Measurements from ENCODE around the gene EMILIN2. TPM values are rescaled to one million over a fixed set of nuclear protein-coding genes. Genes with fewer than 3 reads are reported as not detected.

Gene EMILIN2
- total and polyA plus RNA-seq, 2 experiments from 2014 or later = 10.6 to 16.8 TPM

DNA sequence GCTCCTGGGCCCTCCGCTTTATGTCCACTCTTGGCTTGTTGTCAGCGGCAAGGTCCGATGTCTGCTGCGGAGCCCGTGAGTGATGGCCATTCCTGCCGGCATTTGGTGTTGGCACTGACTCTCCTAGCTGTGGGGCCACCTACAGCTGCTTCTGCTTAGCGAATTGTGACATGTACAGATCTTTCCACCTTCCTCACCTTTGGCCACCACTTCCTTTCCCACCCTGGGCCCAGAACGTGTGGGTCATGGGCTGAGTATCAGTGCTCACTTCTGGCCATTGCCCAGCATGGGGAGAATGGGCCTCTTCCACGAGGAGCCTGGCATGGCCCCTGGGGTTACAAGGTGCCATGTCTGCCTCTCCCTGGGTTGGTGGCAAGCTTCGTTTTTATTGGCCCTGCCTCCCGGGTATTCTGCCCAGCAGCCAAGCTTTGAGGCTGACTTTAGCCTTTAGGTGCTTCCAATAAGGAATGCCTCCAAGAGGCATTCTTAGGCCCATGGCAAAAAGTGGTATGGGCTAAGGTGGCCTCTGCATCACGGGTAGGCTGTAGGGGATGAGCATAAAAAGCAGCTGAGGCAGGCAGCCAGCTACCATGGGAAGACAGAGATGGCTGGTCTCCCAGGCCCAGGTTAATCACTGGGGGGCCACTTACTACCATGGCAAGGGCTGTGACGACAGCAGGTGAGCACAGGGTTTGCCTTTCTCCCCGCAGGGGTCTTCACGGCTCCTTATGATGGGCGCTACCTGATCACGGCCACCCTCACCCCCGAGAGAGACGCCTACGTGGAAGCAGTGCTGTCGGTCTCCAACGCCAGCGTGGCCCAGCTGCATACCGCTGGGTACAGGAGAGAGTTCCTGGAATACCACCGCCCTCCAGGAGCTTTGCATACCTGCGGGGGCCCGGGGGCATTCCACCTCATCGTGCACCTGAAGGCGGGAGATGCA lies 65.8 kb downstream of the EMILIN2 start:
- 97% methylated on average over 27 of the region's 29 CpGs for WGBS (ENCODE audit: low lambda C conversion rate, missing lambda C conversion rate)
- Histone ChIP-seq H2AFZ (no peak overlapping the region), H3K4me2 (no peak overlapping the region), H3K79me2 (no peaks in the 10 kb centered on the region), H3K27ac (no peak overlapping the region), H4K20me1 (ENCODE audit: insufficient read depth, poor library complexity, severe bottlenecking) (peaks cover 3% of the 10 kb centered on the region), H3K27me3 (no peaks in the 10 kb centered on the region), H3K4me3 (no peak overlapping the region), H3K9me2 (replicated peaks; ENCODE audit: insufficient read depth) (no peaks in the 10 kb centered on the region), H3K9me3 (ENCODE audit: low read depth) (no peaks in the 10 kb centered on the region), H3K36me3 (replicated peaks; ENCODE audit: insufficient read depth, low read depth) (no peaks in the 10 kb centered on the region), H3K4me1 (ENCODE audit: insufficient read depth) (peaks cover 6% of the 10 kb centered on the region)
- TF ChIP-seq EZH2 (IDR thresholded peaks at IDR 0.05; ENCODE audit: borderline replicate concordance) (no peak), EZH2phosphoT487 (IDR thresholded peaks at IDR 0.05; ENCODE audit: low read depth, severe bottlenecking, unreplicated experiment) (no peak), CTCF (IDR thresholded peaks at IDR 0.05; ENCODE audit: poor library complexity) (no peak)
- DNase-seq (ENCODE audit: low spot score) = no peak

GRCh38 chr18:2913398-2914005 lies 66.7 kb downstream of the EMILIN2 start:
- WGBS (ENCODE audit: low lambda C conversion rate, missing lambda C conversion rate) = 92% methylated on average over 17 of the region's 17 CpGs
- peaks cover 6% of the 10 kb centered on the region for H3K4me1 ChIP-seq (ENCODE audit: insufficient read depth)
- no peaks in the 10 kb centered on the region for H3K9me2 ChIP-seq (replicated peaks; ENCODE audit: insufficient read depth)
- TF ChIP-seq EZH2 (IDR thresholded peaks at IDR 0.05; ENCODE audit: borderline replicate concordance) = no peak
- TF ChIP-seq CTCF (IDR thresholded peaks at IDR 0.05; ENCODE audit: poor library complexity) = no peak
- no peak for TF ChIP-seq EZH2phosphoT487 (IDR thresholded peaks at IDR 0.05; ENCODE audit: low read depth, severe bottlenecking, unreplicated experiment)
- H3K9me3 ChIP-seq (ENCODE audit: low read depth) = no peaks in the 10 kb centered on the region
- no peaks in the 10 kb centered on the region for H4K20me1 ChIP-seq (ENCODE audit: insufficient read depth, poor library complexity, severe bottlenecking)
- H3K4me2 ChIP-seq = no peak overlapping the region
- no peak overlapping the region for H2AFZ ChIP-seq
- no peaks in the 10 kb centered on the region for H3K36me3 ChIP-seq (replicated peaks; ENCODE audit: insufficient read depth, low read depth)
- H3K27ac ChIP-seq = no peak overlapping the region
- H3K27me3 ChIP-seq = no peaks in the 10 kb centered on the region
- H3K4me3 ChIP-seq = no peak overlapping the region
- H3K79me2 ChIP-seq = no peaks in the 10 kb centered on the region
- no peak for DNase-seq (ENCODE audit: low spot score)

- no peak for DNase-seq (ENCODE audit: low spot score)
- TF ChIP-seq EZH2 (IDR thresholded peaks at IDR 0.05; ENCODE audit: borderline replicate concordance) (no peak), EZH2phosphoT487 (IDR thresholded peaks at IDR 0.05; ENCODE audit: low read depth, severe bottlenecking, unreplicated experiment) (no peak), CTCF (IDR thresholded peaks at IDR 0.05; ENCODE audit: poor library complexity) (no peak)
Observed at GRCh38 chr18:2914185-2914880, 67.5 kb downstream of the EMILIN2 start.

More at GRCh38 chr18:2914185-2914880, 67.5 kb downstream of the EMILIN2 start:
- H3K27ac ChIP-seq = no peak overlapping the region
- H3K27me3 ChIP-seq = no peaks in the 10 kb centered on the region
- WGBS (ENCODE audit: low lambda C conversion rate, missing lambda C conversion rate) = 90% methylated on average over 17 of the region's 17 CpGs
- no peak overlapping the region for H2AFZ ChIP-seq
- no peaks in the 10 kb centered on the region for H3K79me2 ChIP-seq
- H3K4me2 ChIP-seq = no peak overlapping the region
- no peaks in the 10 kb centered on the region for H4K20me1 ChIP-seq (ENCODE audit: insufficient read depth, poor library complexity, severe bottlenecking)
- H3K4me3 ChIP-seq = no peak overlapping the region
- no peaks in the 10 kb centered on the region for H3K36me3 ChIP-seq (replicated peaks; ENCODE audit: insufficient read depth, low read depth)
- no peaks in the 10 kb centered on the region for H3K9me2 ChIP-seq (replicated peaks; ENCODE audit: insufficient read depth)
- no peaks in the 10 kb centered on the region for H3K9me3 ChIP-seq (ENCODE audit: low read depth)
- peaks cover 6% of the 10 kb centered on the region for H3K4me1 ChIP-seq (ENCODE audit: insufficient read depth)
